Fibroblast of lung (primary cell): ENCODE results near the gene ANKS3. TPM values are rescaled to one million over a fixed set of nuclear protein-coding genes. Genes with fewer than 3 reads are reported as not detected.

Source experiments
- DNase-seq, 2 donors: peaks; one replicate each; pipeline versions ENCODE4 v3.0.0 to v3.0.0-alpha.2; 2010; ENCODE audit warnings: low read depth in 2 of 2
- H2AFZ ChIP-seq: 2 replicates; pipeline ENCODE4 v1.5.1; 2012; ENCODE audit warnings: low read length, control low read depth, inconsistent platforms
- H3K27ac ChIP-seq: 2 replicates; pipeline ENCODE4 v1.5.1; 2011; ENCODE audit warnings: low read length, control low read depth; ENCODE audit not compliant: insufficient read depth
- H3K27me3 ChIP-seq: 2 replicates; pipeline ENCODE4 v1.5.1; 2011; ENCODE audit warnings: mild to moderate bottlenecking, low read length; ENCODE audit not compliant: control insufficient read depth, insufficient read depth
- H3K36me3 ChIP-seq: 2 replicates; pipeline ENCODE4 v1.5.1; 2011; ENCODE audit warnings: low read length; ENCODE audit not compliant: control insufficient read depth, insufficient read depth
- H3K4me1 ChIP-seq: 2 replicates; pipeline ENCODE4 v1.5.1; 2011; ENCODE audit warnings: low read length; ENCODE audit not compliant: control insufficient read depth, insufficient read depth; ENCODE audit errors: extremely low read depth
- H3K4me2 ChIP-seq: 2 replicates; pipeline ENCODE4 v1.5.1; 2011; ENCODE audit warnings: low read length, control low read depth; ENCODE audit not compliant: insufficient read depth; ENCODE audit errors: extremely low read depth
- H3K4me3 ChIP-seq, 4 experiments: fragments of 200-600 bp in 1 of 4; sonication (generic) in 1 of 4; replicated peaks in 1 of 4; 2 replicates each; pipeline ENCODE4 v1.5.1; 2011 to 2016; ENCODE audit warnings: low read length in 4 of 4, low read depth in 3 of 4, mild to moderate bottlenecking in 3 of 4, control low read depth in 2 of 4, inconsistent platforms in 1 of 4, mixed read lengths in 1 of 4; ENCODE audit not compliant: insufficient read depth in 1 of 4; ENCODE audit errors: control extremely low read depth in 1 of 4
- H3K79me2 ChIP-seq: 2 replicates; pipeline ENCODE4 v1.5.1; 2012; ENCODE audit warnings: mild to moderate bottlenecking, low read length, inconsistent platforms; ENCODE audit not compliant: control insufficient read depth, insufficient read depth
- H3K9ac ChIP-seq: 2 replicates; pipeline ENCODE4 v1.5.1; 2011; ENCODE audit warnings: mild to moderate bottlenecking, low read length, control low read depth; ENCODE audit not compliant: insufficient read depth
- H3K9me3 ChIP-seq: 2 replicates; pipeline ENCODE4 v1.5.1; 2012; ENCODE audit warnings: low read depth, low read length; ENCODE audit not compliant: control insufficient read depth, insufficient read depth
- H4K20me1 ChIP-seq: 2 replicates; pipeline ENCODE4 v1.5.1; 2011; ENCODE audit warnings: low read length; ENCODE audit not compliant: control insufficient read depth, insufficient read depth; ENCODE audit errors: extremely low read depth
- EZH2 ChIP-seq: IDR thresholded peaks from 2 replicates; pipeline ENCODE4 v1.5.1; 2012; ENCODE audit warnings: low read length, control low read depth, mild to moderate bottlenecking; ENCODE audit errors: missing control alignments
- polyA plus RNA-seq, 2 donors: library from polyadenylated mRNA; depleted of rRNA in 1 of 2; stranded (reverse) in 1 of 2; unstranded in 1 of 2; fragments of >200 nt; gene quantifications; 2 replicates each; pipeline ENCODE4 v1.2.1, GENCODE V29; 2011 to 2012; ENCODE audit warnings: missing spikeins in 1 of 2
- total RNA-seq: library from RNA; depleted of rRNA; stranded (reverse); fragments of >200 nt; gene quantifications from 2 replicates; pipeline ENCODE4 v1.2.1, GENCODE V29; 2014
- TF ChIP-seq, protein P1 (sequence below), 2 donors: IDR thresholded peaks in 1 of 2; conservative IDR thresholded peaks in 1 of 2; 1 replicate in 1 of 2; 2 replicates in 1 of 2; pipeline ENCODE4 v1.5.1; 2011 to 2012; ENCODE audit warnings: low read length in 2 of 2, control low read depth in 1 of 2, inconsistent platforms in 1 of 2, low read depth in 1 of 2, mild to moderate bottlenecking in 1 of 2

ANKS3 gene
- total and polyA plus RNA-seq, 2 donors (not counting 1 experiment from before 2014, with no cell fraction given): 11.9 to 26.3 TPM

DNA sequence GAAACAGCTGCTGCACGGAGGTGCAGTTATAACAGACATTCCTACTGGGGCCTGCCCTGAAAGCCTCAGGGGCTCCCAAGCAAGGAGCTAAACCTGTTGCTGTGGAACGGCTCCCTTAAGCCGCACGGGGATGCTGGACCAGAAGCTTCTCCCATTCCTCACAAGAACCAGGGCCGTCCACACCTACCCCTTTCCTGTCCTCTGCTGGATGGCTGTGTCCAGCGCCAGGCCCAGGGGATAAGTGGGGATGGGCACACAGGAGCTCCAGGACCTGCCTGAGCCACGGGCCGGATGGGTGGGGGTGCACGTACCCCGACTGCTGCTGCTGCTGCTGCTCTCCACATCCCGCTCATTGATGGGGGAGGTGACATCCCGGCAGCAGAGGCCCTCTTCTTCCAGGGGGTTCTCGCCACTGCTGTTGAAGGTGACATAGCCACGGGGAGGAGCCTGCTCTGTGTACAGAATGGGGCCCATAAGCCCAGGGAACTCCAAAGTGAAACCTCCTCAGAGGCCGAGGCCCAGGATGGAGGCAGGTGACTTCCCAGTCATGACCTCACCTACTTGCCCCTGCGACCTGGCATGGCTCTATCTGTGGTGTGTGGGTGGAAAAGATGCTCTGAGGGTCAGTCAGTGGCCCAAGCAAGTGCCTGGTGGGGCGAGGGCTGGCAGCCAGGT lies 32.1 kb downstream of the ANKS3 start:
- no peaks in the 10 kb centered on the region for H3K27me3 ChIP-seq
- no peak for DNase-seq
- H3K9me3 ChIP-seq: no peaks in the 10 kb centered on the region
- H3K4me2 ChIP-seq: no peak overlapping the region
- H3K4me1 ChIP-seq: no peaks in the 10 kb centered on the region
- H2AFZ ChIP-seq: no peak overlapping the region
- H4K20me1 ChIP-seq: no peaks in the 10 kb centered on the region
- peaks cover 32% of the 10 kb centered on the region for H3K36me3 ChIP-seq
- no peak overlapping the region for H3K9ac ChIP-seq
- no peaks in the 10 kb centered on the region for H3K79me2 ChIP-seq
- no peak overlapping the region for H3K4me3 ChIP-seq
- TF ChIP-seq EZH2: no peak
- TF ChIP-seq, protein P1, sequence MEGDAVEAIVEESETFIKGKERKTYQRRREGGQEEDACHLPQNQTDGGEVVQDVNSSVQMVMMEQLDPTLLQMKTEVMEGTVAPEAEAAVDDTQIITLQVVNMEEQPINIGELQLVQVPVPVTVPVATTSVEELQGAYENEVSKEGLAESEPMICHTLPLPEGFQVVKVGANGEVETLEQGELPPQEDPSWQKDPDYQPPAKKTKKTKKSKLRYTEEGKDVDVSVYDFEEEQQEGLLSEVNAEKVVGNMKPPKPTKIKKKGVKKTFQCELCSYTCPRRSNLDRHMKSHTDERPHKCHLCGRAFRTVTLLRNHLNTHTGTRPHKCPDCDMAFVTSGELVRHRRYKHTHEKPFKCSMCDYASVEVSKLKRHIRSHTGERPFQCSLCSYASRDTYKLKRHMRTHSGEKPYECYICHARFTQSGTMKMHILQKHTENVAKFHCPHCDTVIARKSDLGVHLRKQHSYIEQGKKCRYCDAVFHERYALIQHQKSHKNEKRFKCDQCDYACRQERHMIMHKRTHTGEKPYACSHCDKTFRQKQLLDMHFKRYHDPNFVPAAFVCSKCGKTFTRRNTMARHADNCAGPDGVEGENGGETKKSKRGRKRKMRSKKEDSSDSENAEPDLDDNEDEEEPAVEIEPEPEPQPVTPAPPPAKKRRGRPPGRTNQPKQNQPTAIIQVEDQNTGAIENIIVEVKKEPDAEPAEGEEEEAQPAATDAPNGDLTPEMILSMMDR (conservative IDR thresholded peaks at IDR 0.05 in 1 of 2, IDR thresholded peaks at IDR 0.05 in 1 of 2; ENCODE audit: low read depth in 1 of 2, low read length in 2 of 2): no peak
- H3K27ac ChIP-seq: no peak overlapping the region

DNA sequence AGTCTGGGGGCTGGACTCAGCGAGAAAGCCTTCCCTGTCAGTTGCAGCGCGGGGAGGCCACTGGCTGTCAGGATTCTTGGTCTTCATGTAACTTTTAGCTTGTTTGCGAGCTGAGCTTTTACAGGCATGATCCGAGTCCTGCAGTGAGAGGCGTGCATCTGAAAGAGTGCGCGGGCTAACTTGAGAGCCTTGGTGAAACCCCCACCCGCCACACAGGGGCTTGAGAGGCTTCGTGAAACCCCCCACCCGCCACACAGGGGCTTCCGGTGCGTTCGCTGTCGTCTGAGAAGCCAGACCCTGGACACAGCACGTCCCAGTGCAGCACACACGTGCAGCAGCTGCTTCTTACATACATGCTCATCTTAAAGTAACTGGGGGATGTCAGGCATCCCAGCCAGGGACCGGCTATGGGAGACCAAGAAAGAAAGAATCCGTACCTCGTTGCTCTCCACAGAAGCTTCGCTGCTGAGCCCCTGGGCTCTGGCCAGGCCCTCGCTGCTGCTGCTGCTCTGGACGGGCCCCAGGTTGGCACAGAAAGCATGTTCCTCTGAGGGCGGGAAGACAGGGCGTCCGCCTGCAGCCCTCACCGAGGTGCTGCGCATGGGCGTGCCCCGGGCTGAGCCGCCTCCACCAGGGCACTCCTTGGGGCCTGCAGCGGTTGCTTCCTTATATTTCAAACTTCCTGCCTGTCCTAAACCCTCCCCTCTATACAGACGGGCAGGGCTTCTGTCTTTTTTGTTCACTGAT lies 32.9 kb downstream of the ANKS3 start:
- Histone ChIP-seq H3K4me1 (no peaks in the 10 kb centered on the region), H3K27me3 (no peaks in the 10 kb centered on the region), H3K9ac (no peak overlapping the region), H3K79me2 (no peaks in the 10 kb centered on the region), H4K20me1 (no peaks in the 10 kb centered on the region), H3K4me3 (no peak overlapping the region), H3K4me2 (no peak overlapping the region), H2AFZ (no peak overlapping the region), H3K9me3 (no peaks in the 10 kb centered on the region), H3K27ac (no peak overlapping the region), H3K36me3 (peaks cover 37% of the 10 kb centered on the region)
- TF ChIP-seq EZH2: no peak
- TF ChIP-seq, protein P1 (conservative IDR thresholded peaks at IDR 0.05 in 1 of 2, IDR thresholded peaks at IDR 0.05 in 1 of 2; ENCODE audit: low read depth in 1 of 2, low read length in 2 of 2): no peak
- no peak for DNase-seq

DNA sequence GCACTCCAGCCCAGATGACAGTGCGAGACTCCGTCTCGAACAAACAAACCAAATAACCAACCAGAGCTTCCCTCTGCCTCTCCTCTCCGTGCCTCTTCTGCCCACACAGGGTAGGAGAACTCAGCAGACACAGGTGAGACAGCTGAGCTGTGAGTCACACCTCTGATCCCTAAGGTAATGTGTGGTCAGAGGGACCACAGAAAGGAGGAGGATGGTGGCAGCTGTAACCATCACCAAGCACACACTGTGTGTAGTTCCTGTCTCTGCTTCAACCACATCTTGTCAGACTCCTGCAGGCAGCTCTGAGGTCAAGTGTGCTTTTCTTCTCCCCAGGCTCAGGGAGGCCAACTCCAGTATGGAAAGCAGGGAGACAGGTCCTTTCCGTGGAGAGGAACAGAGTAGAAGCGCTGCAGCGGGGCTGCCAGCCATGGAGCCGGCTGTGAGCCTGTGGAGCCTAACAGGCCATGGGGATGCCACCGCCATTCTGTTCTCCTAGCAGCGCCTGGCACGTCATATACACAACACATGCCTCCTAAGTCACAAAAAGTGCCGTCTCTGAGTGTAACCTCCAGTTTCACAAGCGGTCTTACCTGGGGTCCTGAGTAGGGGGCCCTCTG lies 33.6 kb downstream of the ANKS3 start:
- Histone ChIP-seq H4K20me1 (no peaks in the 10 kb centered on the region), H3K9me3 (no peaks in the 10 kb centered on the region), H3K27me3 (no peaks in the 10 kb centered on the region), H3K4me1 (no peaks in the 10 kb centered on the region), H3K79me2 (no peaks in the 10 kb centered on the region), H3K36me3 (peaks cover 40% of the 10 kb centered on the region), H3K4me3 (no peak overlapping the region), H2AFZ (no peak overlapping the region), H3K27ac (no peak overlapping the region), H3K9ac (no peak overlapping the region), H3K4me2 (no peak overlapping the region)
- DNase-seq: no peak
- TF ChIP-seq, protein P1 (conservative IDR thresholded peaks at IDR 0.05 in 1 of 2, IDR thresholded peaks at IDR 0.05 in 1 of 2; ENCODE audit: low read depth in 1 of 2, low read length in 2 of 2): no peak
- TF ChIP-seq EZH2: no peak
